A549 treated with DMSO at 1 μM for 4 hours (cell line): Measurements from ENCODE around the gene AK1. TPM values are rescaled to one million over a fixed set of nuclear protein-coding genes. Genes with fewer than 3 reads are reported as not detected.

Source experiments
- total RNA-seq: library from RNA; stranded (reverse); fragments of 200-300 nt; extraction: Qiagen RNA extraction; gene quantifications from 5 replicates; pipeline ENCODE4 v1.2.3, GENCODE V29; 2022; ENCODE audit warnings: low read depth

AK1 gene
- 41.4 to 79.4 TPM (median 65.1 TPM) in 5 replicates for total RNA-seq

GRCh38 chr9:127877566-127877998, at the start of gene AK1:
TSS of gene AK1 (minus strand) at chr9:127877675. CDS start at chr9:127874617, 3,058 bp downstream.

GRCh38 chr9:127916720-127917581, 39.5 kb upstream of the AK1 start, which contains the start of gene ST6GALNAC4:
TSS of gene ST6GALNAC4 (minus strand) at chr9:127917041. CDS start at chr9:127916419, 622 bp downstream.

GRCh38 chr9:127899128-127899943, 21.9 kb upstream of the AK1 start, which contains the start of gene ST6GALNAC6:
TSS of gene ST6GALNAC6 (minus strand) at chr9:127899603. CDS start at chr9:127897981, 1,622 bp downstream.

GRCh38 chr9:127854184-127854806, 23.2 kb downstream of the AK1 start, which contains the start of gene ENG:
TSS of gene ENG (minus strand) at chr9:127854658. CDS start at chr9:127854355, 303 bp downstream.

Other genes starting within 250 kb of the AK1 start
- gene CFAP157, start 170.7 kb downstream of the AK1 start, total RNA-seq, result 0.04 to 0.11 TPM (median 0.05 TPM) in 4 of 5 replicates, not detected in the other
- gene PTRH1, start 162.0 kb downstream of the AK1 start, total RNA-seq, result 10.4 to 17.0 TPM (median 14.5 TPM) in 5 replicates
- gene TTC16, start 161.6 kb downstream of the AK1 start, total RNA-seq, result 0.03 TPM in 1 of 5 replicates, not detected in the others
- gene TOR2A, start 142.4 kb downstream of the AK1 start, total RNA-seq, result 10.2 to 14.7 TPM (median 13.1 TPM) in 5 replicates
- gene SH2D3C, start 99.0 kb downstream of the AK1 start, total RNA-seq, result 0.07 to 0.17 TPM (median 0.16 TPM) in 4 of 5 replicates, not detected in the other
- gene CDK9, start 91.6 kb downstream of the AK1 start, total RNA-seq, result 44.7 to 54.0 TPM (median 46.4 TPM) in 5 replicates
- gene FPGS, start 74.8 kb downstream of the AK1 start, total RNA-seq, result 46.1 to 53.7 TPM (median 48.9 TPM) in 5 replicates
- gene ENG, start 23.0 kb downstream of the AK1 start, total RNA-seq, result 0.09 to 0.34 TPM (median 0.14 TPM) in 5 replicates
- gene ST6GALNAC6, start 21.9 kb upstream of the AK1 start, total RNA-seq, result 21.8 to 27.1 TPM (median 24.2 TPM) in 5 replicates
- gene ST6GALNAC4, start 39.4 kb upstream of the AK1 start, total RNA-seq, result 17.1 to 25.6 TPM (median 20.9 TPM) in 5 replicates
- 2.0 to 2.6 TPM (median 2.1 TPM) in 5 replicates for gene PIP5KL1, start 53.1 kb upstream of the AK1 start, total RNA-seq
- 40.9 to 50.0 TPM (median 44.0 TPM) in 5 replicates for gene DPM2, start 60.2 kb upstream of the AK1 start, total RNA-seq
- 68.8 to 103 TPM (median 83.0 TPM) in 5 replicates for gene EEIG1, start 103.3 kb upstream of the AK1 start, total RNA-seq
- gene NAIF1, start 189.6 kb upstream of the AK1 start, total RNA-seq, result 4.3 to 8.2 TPM (median 7.0 TPM) in 5 replicates
- gene SLC25A25, start 190.6 kb upstream of the AK1 start, total RNA-seq, result 8.0 to 10.0 TPM (median 8.7 TPM) in 5 replicates